Measurements from ENCODE around the gene PNCK.
A peak's percentile ranks its signal among the peaks of the same experiment; 100 is the strongest.
"Not testable (repeated sequence)": the region's sequence is repeated elsewhere in the genome, so short reads cannot be mapped to it uniquely, and the experiment has no call there.

Gene PNCK

DNA sequence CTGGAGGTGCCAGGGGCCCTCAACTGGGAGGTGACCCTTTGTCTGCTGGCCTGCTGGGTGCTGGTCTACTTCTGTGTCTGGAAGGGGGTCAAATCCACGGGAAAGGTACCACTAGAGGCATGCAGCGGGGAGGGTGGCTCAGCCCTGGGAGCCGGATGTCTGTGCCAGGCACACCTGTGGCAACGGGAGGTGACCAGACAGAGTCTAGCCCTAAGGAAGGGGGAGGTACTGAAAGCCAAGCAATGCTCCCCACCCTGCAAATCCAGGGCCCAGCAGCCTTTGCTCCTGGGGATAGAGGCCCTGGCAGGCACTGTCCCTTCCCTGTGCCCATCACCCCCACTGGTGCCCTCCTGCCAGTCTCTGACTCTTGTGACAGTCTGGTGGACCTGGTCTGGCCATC, 18.4 kb upstream of the PNCK start:
- TF ChIP-seq, protein P1, sequence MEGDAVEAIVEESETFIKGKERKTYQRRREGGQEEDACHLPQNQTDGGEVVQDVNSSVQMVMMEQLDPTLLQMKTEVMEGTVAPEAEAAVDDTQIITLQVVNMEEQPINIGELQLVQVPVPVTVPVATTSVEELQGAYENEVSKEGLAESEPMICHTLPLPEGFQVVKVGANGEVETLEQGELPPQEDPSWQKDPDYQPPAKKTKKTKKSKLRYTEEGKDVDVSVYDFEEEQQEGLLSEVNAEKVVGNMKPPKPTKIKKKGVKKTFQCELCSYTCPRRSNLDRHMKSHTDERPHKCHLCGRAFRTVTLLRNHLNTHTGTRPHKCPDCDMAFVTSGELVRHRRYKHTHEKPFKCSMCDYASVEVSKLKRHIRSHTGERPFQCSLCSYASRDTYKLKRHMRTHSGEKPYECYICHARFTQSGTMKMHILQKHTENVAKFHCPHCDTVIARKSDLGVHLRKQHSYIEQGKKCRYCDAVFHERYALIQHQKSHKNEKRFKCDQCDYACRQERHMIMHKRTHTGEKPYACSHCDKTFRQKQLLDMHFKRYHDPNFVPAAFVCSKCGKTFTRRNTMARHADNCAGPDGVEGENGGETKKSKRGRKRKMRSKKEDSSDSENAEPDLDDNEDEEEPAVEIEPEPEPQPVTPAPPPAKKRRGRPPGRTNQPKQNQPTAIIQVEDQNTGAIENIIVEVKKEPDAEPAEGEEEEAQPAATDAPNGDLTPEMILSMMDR (IDR thresholded peaks at IDR 0.05; ENCODE audit: borderline replicate concordance, insufficient read depth, low read depth, low read length), result no peak
- no peak overlapping the region for H3K4me3 ChIP-seq (ENCODE audit: low read depth, low read length)

DNA sequence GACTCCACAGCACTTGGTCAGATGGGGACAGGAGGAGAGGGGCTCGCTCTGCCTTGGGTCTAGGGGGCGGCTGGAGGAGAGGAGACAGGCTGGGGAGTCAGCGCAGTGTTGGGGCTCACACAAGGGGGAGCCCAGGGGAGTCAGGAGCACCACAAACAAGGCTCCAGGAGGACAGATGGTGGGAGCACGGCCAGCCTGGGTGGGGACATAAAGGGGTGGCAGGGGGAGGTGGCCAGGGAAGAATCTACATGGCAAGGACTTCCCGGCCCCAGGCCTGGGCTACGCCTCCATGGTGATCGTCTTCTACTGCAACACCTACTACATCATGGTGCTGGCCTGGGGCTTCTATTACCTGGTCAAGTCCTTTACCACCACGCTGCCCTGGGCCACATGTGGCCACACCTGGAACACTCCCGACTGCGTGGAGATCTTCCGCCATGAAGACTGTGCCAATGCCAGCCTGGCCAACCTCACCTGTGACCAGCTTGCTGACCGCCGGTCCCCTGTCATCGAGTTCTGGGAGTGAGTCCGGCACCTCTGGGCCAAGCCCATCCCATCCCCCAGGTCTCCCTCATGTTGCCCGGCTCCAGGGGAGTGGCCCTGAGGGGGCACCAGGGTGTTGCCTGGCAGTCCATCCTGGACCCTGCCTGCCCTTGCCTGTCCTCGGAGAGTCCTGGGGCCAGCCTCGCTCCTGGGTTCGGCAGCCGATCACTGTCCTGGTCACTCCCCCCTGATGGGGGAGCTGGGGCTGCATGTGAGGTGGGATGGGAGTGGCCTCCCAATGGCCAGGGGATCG, 17.6 kb upstream of the PNCK start:
- not testable (repeated sequence) for H3K4me3 ChIP-seq (ENCODE audit: low read depth, low read length)

DNA sequence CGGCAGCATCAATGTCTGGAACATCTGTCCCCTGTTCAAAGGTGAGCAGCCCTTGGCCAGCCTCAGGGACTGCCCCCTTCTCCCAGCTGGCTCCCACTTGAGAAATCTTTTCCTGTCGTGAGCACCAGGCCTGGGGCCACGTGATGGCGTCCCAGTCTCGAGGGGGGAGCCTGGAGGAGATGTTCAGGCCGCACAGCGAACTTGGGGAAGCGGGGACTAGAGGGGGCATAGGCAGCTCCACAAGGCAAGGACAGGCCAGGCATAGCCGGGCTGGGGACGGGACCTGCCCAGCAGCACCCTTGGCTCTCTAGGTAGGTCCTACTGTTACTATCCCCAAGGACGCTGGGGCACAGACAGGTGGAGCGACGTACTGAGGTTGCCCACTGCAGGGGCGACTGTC, 16.9 kb upstream of the PNCK start:
- TF ChIP-seq, protein P1 (IDR thresholded peaks at IDR 0.05; ENCODE audit: borderline replicate concordance, insufficient read depth, low read depth, low read length), result no peak
- H3K4me3 ChIP-seq (ENCODE audit: low read depth, low read length), result no peak overlapping the region

DNA sequence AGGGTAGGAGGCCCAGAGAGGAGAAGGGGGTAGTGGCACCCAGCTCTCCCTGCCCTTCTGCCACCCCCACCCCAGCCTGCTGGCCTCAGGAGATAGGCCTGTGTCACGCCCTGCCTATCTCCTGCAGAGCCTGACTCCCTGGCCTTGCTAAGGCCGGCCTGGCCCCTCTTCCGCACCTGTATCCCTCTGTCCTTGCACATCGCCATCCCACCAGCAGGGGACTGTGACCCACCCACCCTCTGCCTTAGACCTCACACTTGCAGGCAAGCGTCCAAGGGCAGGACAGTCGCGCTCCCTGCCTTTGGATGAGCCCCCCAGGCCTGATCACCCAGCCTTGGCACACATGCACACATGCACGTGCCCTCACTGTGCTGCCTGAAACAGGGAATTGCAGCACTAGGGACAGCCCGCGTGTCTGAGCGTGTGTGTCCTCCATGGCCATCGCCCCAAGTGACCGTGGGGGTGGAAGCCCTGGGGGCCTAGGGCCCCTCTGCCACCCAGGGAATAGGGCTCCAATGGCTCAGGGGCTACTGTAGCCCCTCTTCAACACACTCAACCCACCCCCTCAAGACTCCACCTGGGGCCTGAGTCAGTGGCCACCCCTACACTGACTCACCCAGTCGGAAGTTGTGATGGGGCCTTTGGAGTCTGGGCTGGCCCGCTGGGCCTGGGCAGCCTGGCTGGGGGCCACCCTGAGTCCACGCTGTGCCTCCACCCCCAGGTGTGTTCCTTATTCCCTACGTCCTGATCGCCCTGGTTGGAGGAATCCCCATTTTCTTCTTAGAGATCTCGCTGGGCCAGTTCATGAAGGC, 16.2 kb upstream of the PNCK start:
- TF ChIP-seq, protein P1 (IDR thresholded peaks at IDR 0.05; ENCODE audit: borderline replicate concordance, insufficient read depth, low read depth, low read length), result 0 out of 2 replicates have a peak, but pooled peaks have one; percentile 1
- H3K4me3 ChIP-seq (ENCODE audit: low read depth, low read length), result no peak overlapping the region

DNA sequence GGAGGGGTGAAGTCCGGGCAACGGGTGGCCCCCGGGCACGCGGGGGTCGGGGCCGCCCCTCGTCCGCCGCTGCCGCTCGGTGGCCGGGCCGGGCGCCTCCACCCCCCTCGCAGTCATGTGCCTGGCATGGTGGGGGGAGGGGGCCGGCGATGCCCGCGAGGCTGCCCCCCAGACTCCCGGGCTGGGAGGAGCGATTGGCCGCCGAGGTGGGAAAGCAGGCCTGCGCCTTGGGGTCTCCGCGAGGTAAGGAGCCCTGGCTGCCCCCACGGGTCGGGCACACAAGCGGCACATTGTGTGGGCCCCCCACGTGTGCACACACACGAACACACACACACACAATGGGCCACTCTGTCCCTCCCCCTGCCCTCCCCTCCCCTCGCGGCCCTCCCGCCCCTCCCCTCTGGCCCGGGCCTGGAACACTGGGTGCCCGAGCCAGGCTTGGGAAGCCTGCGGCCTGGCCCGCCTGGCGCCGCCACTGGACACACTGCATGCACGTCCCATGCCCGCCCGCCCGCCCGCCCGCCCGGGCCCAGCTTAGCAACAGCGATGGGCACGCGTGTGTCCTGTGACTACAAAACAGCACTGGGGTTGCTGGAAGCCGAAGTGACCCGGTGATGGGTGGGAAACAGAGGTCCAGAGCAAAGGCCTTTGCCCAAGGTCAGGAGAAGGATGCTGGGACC, 15.4 kb upstream of the PNCK start:
- TF ChIP-seq, protein P1 (IDR thresholded peaks at IDR 0.05; ENCODE audit: borderline replicate concordance, insufficient read depth, low read depth, low read length), result no peak
- no peak overlapping the region for H3K4me3 ChIP-seq (ENCODE audit: low read depth, low read length)

DNA sequence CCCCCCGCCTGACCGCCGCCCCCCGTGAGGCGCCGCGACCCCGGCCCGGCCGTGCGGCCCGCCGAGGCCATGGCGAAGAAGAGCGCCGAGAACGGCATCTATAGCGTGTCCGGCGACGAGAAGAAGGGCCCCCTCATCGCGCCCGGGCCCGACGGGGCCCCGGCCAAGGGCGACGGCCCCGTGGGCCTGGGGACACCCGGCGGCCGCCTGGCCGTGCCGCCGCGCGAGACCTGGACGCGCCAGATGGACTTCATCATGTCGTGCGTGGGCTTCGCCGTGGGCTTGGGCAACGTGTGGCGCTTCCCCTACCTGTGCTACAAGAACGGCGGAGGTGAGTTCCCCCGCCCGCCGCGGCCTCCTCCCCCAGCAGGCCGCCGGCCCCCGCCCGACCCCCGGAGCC, 14.9 kb upstream of the PNCK start:
- TF ChIP-seq, protein P1 (IDR thresholded peaks at IDR 0.05; ENCODE audit: borderline replicate concordance, insufficient read depth, low read depth, low read length), result no peak
- no peak overlapping the region for H3K4me3 ChIP-seq (ENCODE audit: low read depth, low read length)

DNA sequence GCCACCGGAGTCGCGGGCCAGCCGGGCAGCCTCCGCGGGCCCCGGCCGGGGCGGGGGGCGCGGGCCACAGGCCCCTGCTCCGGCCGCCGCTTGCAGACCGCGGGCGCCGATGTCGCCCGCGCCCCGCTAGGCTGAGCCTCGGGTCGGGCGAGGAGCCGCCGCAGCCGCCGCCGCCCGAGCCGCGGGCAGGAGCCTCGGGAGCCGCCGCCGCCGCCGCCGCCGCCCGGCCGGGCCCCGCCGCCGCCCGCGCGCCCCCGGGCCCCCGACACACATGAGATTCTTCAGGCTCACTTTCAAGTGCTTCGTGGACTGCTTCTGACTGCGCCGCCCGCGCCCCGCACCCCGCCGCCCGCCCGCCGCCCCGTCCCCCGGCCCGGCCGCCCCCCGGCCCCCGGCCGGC, 14.5 kb upstream of the PNCK start:
- TF ChIP-seq, protein P1 (IDR thresholded peaks at IDR 0.05; ENCODE audit: borderline replicate concordance, insufficient read depth, low read depth, low read length), result no peak
- H3K4me3 ChIP-seq (ENCODE audit: low read depth, low read length), result no peak overlapping the region

Measured in GM12875 (cell line).